ENCODE data around the gene NMRK1. TPM values are rescaled to one million over a fixed set of nuclear protein-coding genes. Genes with fewer than 3 reads are reported as not detected.

The NMRK1 gene
- total RNA-seq, 6 donors from 2014 or later, result 17.5 to 46.6 (median 27.3) TPM

DNA sequence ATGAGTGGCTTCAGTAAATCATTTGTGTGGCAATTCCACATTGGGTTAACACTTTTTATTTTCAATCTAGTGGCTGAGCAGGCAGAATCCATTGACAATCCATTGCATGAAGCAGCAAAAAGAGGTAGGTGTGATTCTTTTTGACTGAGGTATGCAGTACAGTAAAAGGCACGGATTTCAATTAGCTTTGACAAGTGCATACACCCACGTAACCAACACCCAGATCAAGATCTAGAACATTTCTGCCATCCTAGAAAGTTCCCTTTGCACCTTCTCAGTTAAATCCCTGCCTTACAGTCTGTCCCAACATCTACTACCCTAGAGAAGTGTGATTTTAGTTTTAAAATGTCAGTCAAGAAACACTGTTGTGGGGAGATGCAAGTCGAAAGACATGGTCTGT, 43.7 kb upstream of the NMRK1 start:
- WGBS, 2 donors, result 87 to 93% methylated on average over 3 of the region's 3 CpGs
- DNase-seq, result no peak
- TF ChIP-seq POLR2AphosphoS5 (IDR thresholded peaks at IDR 0.05) (no peak), EP300 (IDR thresholded peaks at IDR 0.05) (no peak), POLR2A (IDR thresholded peaks at IDR 0.05) (no peak)
- TF ChIP-seq, protein P1, sequence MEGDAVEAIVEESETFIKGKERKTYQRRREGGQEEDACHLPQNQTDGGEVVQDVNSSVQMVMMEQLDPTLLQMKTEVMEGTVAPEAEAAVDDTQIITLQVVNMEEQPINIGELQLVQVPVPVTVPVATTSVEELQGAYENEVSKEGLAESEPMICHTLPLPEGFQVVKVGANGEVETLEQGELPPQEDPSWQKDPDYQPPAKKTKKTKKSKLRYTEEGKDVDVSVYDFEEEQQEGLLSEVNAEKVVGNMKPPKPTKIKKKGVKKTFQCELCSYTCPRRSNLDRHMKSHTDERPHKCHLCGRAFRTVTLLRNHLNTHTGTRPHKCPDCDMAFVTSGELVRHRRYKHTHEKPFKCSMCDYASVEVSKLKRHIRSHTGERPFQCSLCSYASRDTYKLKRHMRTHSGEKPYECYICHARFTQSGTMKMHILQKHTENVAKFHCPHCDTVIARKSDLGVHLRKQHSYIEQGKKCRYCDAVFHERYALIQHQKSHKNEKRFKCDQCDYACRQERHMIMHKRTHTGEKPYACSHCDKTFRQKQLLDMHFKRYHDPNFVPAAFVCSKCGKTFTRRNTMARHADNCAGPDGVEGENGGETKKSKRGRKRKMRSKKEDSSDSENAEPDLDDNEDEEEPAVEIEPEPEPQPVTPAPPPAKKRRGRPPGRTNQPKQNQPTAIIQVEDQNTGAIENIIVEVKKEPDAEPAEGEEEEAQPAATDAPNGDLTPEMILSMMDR (IDR thresholded peaks at IDR 0.05), result no peak
- Histone ChIP-seq H3K9me3 (no peaks in the 10 kb centered on the region), H3K27ac (no peak overlapping the region), H3K4me1 (no peaks in the 10 kb centered on the region), H3K4me3 (no peak overlapping the region), H3K27me3 (no peaks in the 10 kb centered on the region), H3K36me3 (peaks cover 7 to 74% (median 22%) of the 10 kb centered on the region in 4 donors)
- ATAC-seq (ENCODE audit: low FRiP score in 2 of 2), result no peak

GRCh38 chr9:75130621-75131230, 42.8 kb upstream of the NMRK1 start:
- no peak overlapping the region for H3K4me3 ChIP-seq
- H3K36me3 ChIP-seq, result peaks cover 7 to 66% (median 16%) of the 10 kb centered on the region in 4 donors
- WGBS, 2 donors, result 64 to 72% methylated on average over 5 of the region's 5 CpGs

GRCh38 chr9:75130172-75130571, 42.2 kb upstream of the NMRK1 start:
- Histone ChIP-seq H3K4me3 (no peak overlapping the region), H3K4me1 (no peaks in the 10 kb centered on the region), H3K36me3 (peaks cover 7 to 60% (median 14%) of the 10 kb centered on the region in 4 donors), H3K9me3 (no peaks in the 10 kb centered on the region), H3K27me3 (no peaks in the 10 kb centered on the region), H3K27ac (no peak overlapping the region)
- TF ChIP-seq POLR2A (IDR thresholded peaks at IDR 0.05), result no peak
- DNase-seq, result no peak
- WGBS, 2 donors, result 88 to 91% methylated on average over 5 of the region's 5 CpGs
- ATAC-seq (ENCODE audit: low FRiP score in 2 of 2), result no peak

More at GRCh38 chr9:75130621-75131230, 42.8 kb upstream of the NMRK1 start:
- no peaks in the 10 kb centered on the region for H3K9me3 ChIP-seq
- DNase-seq, result no peak
- no peaks in the 10 kb centered on the region for H3K4me1 ChIP-seq
- H3K27ac ChIP-seq, result no peak overlapping the region
- ATAC-seq (ENCODE audit: low FRiP score in 2 of 2), result no peak
- TF ChIP-seq POLR2AphosphoS5 (IDR thresholded peaks at IDR 0.05) (no peak), POLR2A (IDR thresholded peaks at IDR 0.05) (no peak), EP300 (IDR thresholded peaks at IDR 0.05) (no peak)
- no peaks in the 10 kb centered on the region for H3K27me3 ChIP-seq

DNA sequence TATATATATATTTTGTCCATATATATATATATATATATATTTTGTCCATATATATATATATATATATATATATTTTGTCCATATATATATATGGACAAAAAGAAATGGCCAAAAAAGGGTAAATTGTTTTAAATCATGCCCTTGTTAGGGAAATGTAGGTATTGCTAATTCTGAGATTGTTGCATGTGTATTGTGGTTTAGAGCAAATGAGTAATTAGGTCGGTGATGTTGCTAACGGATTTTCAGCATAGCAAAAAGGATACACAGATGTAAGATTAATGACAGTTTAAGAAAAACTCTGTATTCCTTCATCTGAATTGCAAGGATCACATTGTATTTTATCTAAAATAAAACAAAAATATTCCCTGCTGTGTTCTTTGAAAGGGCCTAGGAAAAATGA, 40.6 kb upstream of the NMRK1 start:
- WGBS, 2 donors, result 82 to 88% methylated on average over 2 of the region's 2 CpGs
- ATAC-seq (ENCODE audit: low FRiP score in 2 of 2), result no peak
- DNase-seq, result no peak
- no peaks in the 10 kb centered on the region for H3K9me3 ChIP-seq
- no peak overlapping the region for H3K4me3 ChIP-seq
- no peak overlapping the region for H3K27ac ChIP-seq
- no peaks in the 10 kb centered on the region for H3K4me1 ChIP-seq
- TF ChIP-seq POLR2A (IDR thresholded peaks at IDR 0.05) (no peak), POLR2AphosphoS5 (IDR thresholded peaks at IDR 0.05) (no peak), EP300 (IDR thresholded peaks at IDR 0.05) (no peak)
- TF ChIP-seq, protein P1 (IDR thresholded peaks at IDR 0.05), result no peak
- no peaks in the 10 kb centered on the region for H3K27me3 ChIP-seq
- H3K36me3 ChIP-seq, result peaks cover 4 to 44% (median 10%) of the 10 kb centered on the region in 4 donors

DNA sequence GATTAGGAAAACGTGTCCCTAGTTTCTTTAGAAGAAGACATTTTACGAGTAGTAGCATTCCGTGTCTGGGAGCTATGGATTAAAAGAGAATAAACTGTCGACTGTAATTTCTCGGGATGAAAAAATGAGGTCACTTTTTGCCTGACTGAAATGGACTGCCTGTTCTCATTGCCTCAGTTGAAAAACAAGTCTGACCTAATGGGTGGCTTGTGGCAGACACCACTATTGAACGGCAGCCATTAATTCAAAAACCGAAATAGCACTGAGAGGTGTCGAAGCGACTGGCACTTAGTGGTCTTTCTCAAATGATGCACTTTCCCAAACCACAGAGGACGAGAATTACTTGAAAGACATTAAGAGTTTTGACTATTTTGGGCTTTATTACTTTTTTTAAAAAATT, 35.7 kb upstream of the NMRK1 start:
- 89 to 92% methylated on average over 10 of the region's 10 CpGs for WGBS, 2 donors
- DNase-seq (no peak), ATAC-seq (ENCODE audit: low FRiP score in 2 of 2) (no peak)
- Histone ChIP-seq H3K27ac (no peak overlapping the region), H3K4me1 (peaks cover 0 to 6% (median 0%) of the 10 kb centered on the region in 4 donors), H3K4me3 (no peak overlapping the region), H3K9me3 (no peaks in the 10 kb centered on the region), H3K27me3 (no peaks in the 10 kb centered on the region), H3K36me3 (peaks cover 3 to 27% (median 10%) of the 10 kb centered on the region in 4 donors)
- TF ChIP-seq, protein P1 (IDR thresholded peaks at IDR 0.05), result no peak
- TF ChIP-seq POLR2AphosphoS5 (IDR thresholded peaks at IDR 0.05), result no peak
- TF ChIP-seq EP300 (IDR thresholded peaks at IDR 0.05), result no peak
- TF ChIP-seq POLR2A (IDR thresholded peaks at IDR 0.05), result no peak

All from upper lobe of left lung (tissue), 6 donors.